IPS-18c (cell line): ENCODE results near the gene DHCR7.

Experiments
- H3K4me3 ChIP-seq: 2 replicates; pipeline ENCODE4 v1.7.0; 2013; ENCODE audit warnings: low read depth, mild to moderate bottlenecking, low read length, moderate library complexity; ENCODE audit not compliant: insufficient read depth
- H3K9me3 ChIP-seq: one replicate; pipeline ENCODE4 v1.6.1; 2013; ENCODE audit warnings: mild to moderate bottlenecking, low read length, moderate library complexity; ENCODE audit not compliant: control insufficient read depth, insufficient read depth

Gene DHCR7

DNA sequence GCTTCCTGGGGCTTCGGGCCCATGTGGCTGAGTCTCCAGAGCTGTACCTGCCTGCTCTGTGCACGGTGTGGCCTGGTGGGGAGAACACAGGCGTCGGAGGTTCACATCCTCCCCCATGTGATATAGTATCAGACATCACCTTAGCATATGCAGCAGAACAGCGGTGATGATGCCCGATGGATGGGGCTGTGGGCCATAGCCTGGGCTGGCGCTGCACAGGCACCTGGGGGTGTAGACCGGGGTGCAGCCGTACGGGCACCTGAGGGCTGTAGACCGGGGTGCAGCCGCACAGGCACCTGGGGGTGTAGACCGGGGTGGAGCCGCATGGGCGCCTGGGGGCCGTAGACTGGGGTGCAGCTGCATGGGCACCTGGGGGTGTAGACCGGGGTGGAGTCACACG is 34.0 kb upstream of the DHCR7 start:
- Histone ChIP-seq H3K9me3 (no peaks in the 10 kb centered on the region), H3K4me3 (no peak overlapping the region)

GRCh38 chr11:71481101-71481960 is 33.1 kb upstream of the DHCR7 start:
- Histone ChIP-seq H3K4me3 (no peak overlapping the region), H3K9me3 (no peaks in the 10 kb centered on the region)

- Histone ChIP-seq H3K9me3 (no peaks in the 10 kb centered on the region), H3K4me3 (no peak overlapping the region)
Measured at GRCh38 chr11:71478528-71478840, 30.3 kb upstream of the DHCR7 start.

- no peak overlapping the region for H3K4me3 ChIP-seq
- no peaks in the 10 kb centered on the region for H3K9me3 ChIP-seq
Measured at GRCh38 chr11:71477641-71478527, 29.7 kb upstream of the DHCR7 start.

GRCh38 chr11:71476926-71477640 is 28.9 kb upstream of the DHCR7 start:
- no peak overlapping the region for H3K4me3 ChIP-seq
- H3K9me3 ChIP-seq: no peaks in the 10 kb centered on the region

GRCh38 chr11:71476031-71476430 is 27.8 kb upstream of the DHCR7 start:
- Histone ChIP-seq H3K4me3 (no peak overlapping the region), H3K9me3 (no peaks in the 10 kb centered on the region)

- H3K9me3 ChIP-seq: no peaks in the 10 kb centered on the region
- H3K4me3 ChIP-seq: no peak overlapping the region
Measured at GRCh38 chr11:71474771-71475483, 26.7 kb upstream of the DHCR7 start.

GRCh38 chr11:71474141-71474770 is 26.1 kb upstream of the DHCR7 start:
- no peaks in the 10 kb centered on the region for H3K9me3 ChIP-seq
- no peak overlapping the region for H3K4me3 ChIP-seq

- Histone ChIP-seq H3K9me3 (no peaks in the 10 kb centered on the region), H3K4me3 (no peak overlapping the region)
Measured at GRCh38 chr11:71473793-71474080, 25.5 kb upstream of the DHCR7 start.

GRCh38 chr11:71472941-71473792 is 25.0 kb upstream of the DHCR7 start:
- Histone ChIP-seq H3K4me3 (no peak overlapping the region), H3K9me3 (no peaks in the 10 kb centered on the region)

- Histone ChIP-seq H3K4me3 (no peak overlapping the region), H3K9me3 (no peaks in the 10 kb centered on the region)
Measured at GRCh38 chr11:71472357-71472885, 24.2 kb upstream of the DHCR7 start.

- no peak overlapping the region for H3K4me3 ChIP-seq
Measured at GRCh38 chr11:71470946-71471345, 22.8 kb upstream of the DHCR7 start.

DNA sequence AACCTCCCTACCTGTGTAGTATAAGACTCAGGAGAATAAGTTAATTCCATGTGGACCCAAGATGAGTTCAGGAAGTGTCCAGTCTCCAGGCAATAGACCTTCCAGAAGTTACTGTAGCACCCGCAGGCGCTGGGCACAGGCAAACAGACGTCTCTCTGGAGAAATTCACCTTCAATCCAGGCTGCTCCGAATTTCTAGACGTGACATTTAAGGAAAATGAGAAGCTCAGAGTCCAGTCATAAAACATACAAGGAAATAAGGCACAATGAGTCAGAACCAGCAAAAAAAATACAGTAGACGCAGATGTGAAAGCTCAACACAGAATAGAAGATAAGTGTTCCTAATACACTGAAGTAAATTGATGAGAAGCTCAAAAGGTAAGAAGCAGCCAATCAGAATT is 19.0 kb upstream of the DHCR7 start:
- Histone ChIP-seq H3K9me3 (no peaks in the 10 kb centered on the region), H3K4me3 (no peak overlapping the region)

More at GRCh38 chr11:71470946-71471345, 22.8 kb upstream of the DHCR7 start:
- no peaks in the 10 kb centered on the region for H3K9me3 ChIP-seq

DNA sequence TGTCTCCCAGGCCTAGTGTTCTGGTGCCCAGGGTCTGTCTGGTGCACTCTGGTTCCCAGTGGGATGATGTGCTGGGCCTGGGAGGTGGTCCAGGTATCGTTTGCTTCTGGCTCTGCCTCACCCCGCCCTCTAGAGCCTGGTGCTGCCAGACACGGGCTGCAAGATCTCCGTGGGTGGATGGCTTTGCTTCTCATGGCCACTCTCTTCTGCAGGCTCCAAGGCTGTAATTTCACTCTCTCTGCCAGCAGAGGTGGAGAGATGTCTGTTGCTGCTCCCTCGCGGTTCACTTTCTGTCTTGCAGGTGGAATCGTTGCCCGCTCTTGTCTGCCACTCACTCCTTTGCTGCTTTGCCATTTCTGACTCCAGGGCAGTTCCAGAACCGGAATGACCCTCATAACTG is 18.2 kb upstream of the DHCR7 start:
- Histone ChIP-seq H3K4me3 (no peak overlapping the region), H3K9me3 (no peaks in the 10 kb centered on the region)

- Histone ChIP-seq H3K4me3 (no peak overlapping the region), H3K9me3 (no peaks in the 10 kb centered on the region)
Measured at GRCh38 chr11:71465054-71465453, 16.9 kb upstream of the DHCR7 start.
